Panc1 (cell line): Measurements from ENCODE around the gene AEN.

Experiments used
- CTCF ChIP-seq: fragments of 450-650 bp; IDR thresholded peaks from 2 replicates; pipeline ENCODE4 v1.5.1; 2017; ENCODE audit warnings: mild to moderate bottlenecking
- TCF7L2 ChIP-seq: IDR thresholded peaks from 2 replicates; pipeline ENCODE4 v1.6.1; 2011; ENCODE audit warnings: mild to moderate bottlenecking, low read depth, low read length, inconsistent platforms
- TF ChIP-seq, protein P1 (sequence below), 2 experiments: IDR thresholded peaks; 2 replicates each; pipeline ENCODE4 v1.6.1; 2011 to 2012; ENCODE audit warnings: low read depth in 2 of 2, control low read depth in 1 of 2, low read length in 1 of 2, mild to moderate bottlenecking in 1 of 2, moderate library complexity in 1 of 2; ENCODE audit not compliant: insufficient read depth in 1 of 2

DNA sequence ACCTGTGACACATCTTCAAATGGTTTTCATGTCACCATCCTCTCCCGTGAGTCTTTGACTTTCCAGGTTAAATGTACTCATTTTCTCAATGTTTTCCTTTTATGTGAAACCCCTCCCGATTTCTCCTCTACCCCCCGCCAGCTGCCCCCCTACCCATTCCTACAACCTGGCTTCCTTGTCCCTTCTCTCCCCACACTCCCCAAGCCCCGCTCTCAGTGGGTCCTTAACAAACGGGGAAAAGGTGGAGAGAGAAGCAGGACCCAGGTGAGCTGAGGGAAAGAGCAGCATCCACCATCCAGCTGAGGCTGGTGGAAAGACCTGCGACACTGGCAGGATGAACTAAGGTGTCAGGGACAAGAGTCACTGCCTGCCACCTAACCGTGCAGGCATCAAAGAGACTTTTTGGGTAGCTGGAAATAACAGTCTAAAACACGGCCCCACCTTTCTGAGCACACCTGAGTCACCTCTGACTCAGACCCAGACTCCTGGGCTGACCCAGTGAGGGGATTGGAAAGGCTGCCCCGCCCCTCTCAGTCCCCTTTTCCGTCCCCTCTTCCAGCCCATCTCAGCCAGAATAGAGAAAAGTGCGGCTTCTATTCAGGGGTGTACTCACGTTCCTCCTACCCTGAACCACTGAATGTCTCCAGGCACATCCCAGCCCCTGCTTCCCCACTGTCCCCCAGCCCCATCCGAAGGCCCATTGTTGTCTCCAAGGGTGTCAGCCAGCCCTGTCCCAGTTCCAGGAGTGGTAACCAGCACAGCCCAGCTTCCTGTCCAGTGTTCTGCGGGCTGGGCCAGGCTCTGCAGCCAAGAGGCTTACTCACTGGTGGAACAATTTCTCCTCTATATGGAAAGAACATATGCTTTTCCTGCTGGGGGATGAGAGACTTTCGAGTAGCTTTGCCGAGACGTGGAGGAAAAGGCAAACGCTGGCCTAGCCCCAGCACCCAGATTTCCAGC is 38.1 kb downstream of the AEN start:
- TF ChIP-seq CTCF = no peak
- TF ChIP-seq, protein P1, sequence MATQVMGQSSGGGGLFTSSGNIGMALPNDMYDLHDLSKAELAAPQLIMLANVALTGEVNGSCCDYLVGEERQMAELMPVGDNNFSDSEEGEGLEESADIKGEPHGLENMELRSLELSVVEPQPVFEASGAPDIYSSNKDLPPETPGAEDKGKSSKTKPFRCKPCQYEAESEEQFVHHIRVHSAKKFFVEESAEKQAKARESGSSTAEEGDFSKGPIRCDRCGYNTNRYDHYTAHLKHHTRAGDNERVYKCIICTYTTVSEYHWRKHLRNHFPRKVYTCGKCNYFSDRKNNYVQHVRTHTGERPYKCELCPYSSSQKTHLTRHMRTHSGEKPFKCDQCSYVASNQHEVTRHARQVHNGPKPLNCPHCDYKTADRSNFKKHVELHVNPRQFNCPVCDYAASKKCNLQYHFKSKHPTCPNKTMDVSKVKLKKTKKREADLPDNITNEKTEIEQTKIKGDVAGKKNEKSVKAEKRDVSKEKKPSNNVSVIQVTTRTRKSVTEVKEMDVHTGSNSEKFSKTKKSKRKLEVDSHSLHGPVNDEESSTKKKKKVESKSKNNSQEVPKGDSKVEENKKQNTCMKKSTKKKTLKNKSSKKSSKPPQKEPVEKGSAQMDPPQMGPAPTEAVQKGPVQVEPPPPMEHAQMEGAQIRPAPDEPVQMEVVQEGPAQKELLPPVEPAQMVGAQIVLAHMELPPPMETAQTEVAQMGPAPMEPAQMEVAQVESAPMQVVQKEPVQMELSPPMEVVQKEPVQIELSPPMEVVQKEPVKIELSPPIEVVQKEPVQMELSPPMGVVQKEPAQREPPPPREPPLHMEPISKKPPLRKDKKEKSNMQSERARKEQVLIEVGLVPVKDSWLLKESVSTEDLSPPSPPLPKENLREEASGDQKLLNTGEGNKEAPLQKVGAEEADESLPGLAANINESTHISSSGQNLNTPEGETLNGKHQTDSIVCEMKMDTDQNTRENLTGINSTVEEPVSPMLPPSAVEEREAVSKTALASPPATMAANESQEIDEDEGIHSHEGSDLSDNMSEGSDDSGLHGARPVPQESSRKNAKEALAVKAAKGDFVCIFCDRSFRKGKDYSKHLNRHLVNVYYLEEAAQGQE (IDR thresholded peaks at IDR 0.05; ENCODE audit: insufficient read depth in 1 of 2, low read depth in 2 of 2, low read length in 1 of 2) = no peak
- no peak for TF ChIP-seq TCF7L2
